Measurements from ENCODE around the gene GPC6. TPM values are rescaled to one million over a fixed set of nuclear protein-coding genes. Genes with fewer than 3 reads are reported as not detected.

The GPC6 gene
- polyA plus RNA-seq, 1 of the 3 experiments (the other 2 are of a cell fraction) = 6.7 TPM

DNA sequence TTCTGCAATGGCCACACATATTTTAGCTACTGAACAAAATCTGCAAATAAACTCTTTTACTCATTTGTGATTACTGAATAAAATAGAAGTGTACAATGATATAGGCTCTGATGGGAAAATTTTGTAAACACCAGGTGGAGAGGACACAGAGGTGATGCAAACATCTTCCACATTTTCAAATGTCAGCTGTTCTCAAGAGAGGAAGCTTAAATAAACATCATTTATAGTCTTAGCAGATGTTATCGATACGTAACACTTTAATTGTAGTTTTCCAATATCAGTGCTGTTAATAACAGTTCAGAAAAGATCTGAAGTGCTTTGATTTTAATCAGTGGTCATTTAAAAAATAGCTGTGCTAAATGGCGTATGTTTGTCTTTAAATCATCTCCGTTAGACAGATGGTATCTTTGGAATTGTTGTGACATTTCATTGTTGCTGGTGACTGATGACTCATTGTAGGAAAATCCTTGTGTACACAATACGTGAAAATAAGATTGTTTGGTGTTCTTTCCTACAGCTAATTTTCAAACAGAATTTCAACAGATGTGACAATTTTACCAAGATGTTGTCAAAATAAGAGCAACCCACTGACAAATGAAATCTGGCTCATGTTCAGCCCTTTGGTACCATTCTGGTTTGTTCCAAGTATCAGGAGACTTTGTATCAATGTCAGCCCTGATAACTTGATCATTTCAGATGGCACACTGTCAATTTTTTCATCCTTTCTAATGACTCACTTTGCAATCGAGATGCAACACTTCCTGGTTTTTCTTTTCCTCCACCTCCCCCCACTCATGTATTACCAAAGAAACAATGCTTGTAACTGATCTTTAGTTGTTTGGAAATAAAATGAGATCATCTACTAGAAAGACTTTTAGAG lies 736.9 kb downstream of the GPC6 start:
- H3K4me3 ChIP-seq (ENCODE audit: low read depth in 2 of 2, low read length in 1 of 2) = no peak overlapping the region
- H2AFZ ChIP-seq (ENCODE audit: low read depth) = 0 out of 2 replicates have a peak overlapping the region, but pooled peaks have one; percentile 4
- peak overlapping the region in 1 of 2 experiments; percentile 19; a peak in 1 of 4 replicates for H3K27ac ChIP-seq (ENCODE audit: low read depth in 2 of 2, low read length in 1 of 2)
- no peaks in the 10 kb centered on the region for H3K27me3 ChIP-seq (ENCODE audit: insufficient read depth)
- no peaks in the 10 kb centered on the region for H3K36me3 ChIP-seq (replicated peaks in 1 of 2; ENCODE audit: control insufficient read depth in 1 of 2, insufficient read depth in 2 of 2, low read length in 1 of 2)
- H3K4me1 ChIP-seq (ENCODE audit: control insufficient read depth in 1 of 2, insufficient read depth in 2 of 2, low read depth in 1 of 2, low read length in 1 of 2) = peaks cover 0 to 14% of the 10 kb centered on the region in 2 experiments; a peak in 2 of 4 replicates
- H3K9ac ChIP-seq = no peak overlapping the region
- no peaks in the 10 kb centered on the region for H3K9me2 ChIP-seq
- no peak for TF ChIP-seq SMC3 (IDR thresholded peaks at IDR 0.05; ENCODE audit: low read depth, low read length)
- 0 out of 2 replicates have a peak, but pooled peaks have one; percentile 24 for TF ChIP-seq RXRA (IDR thresholded peaks at IDR 0.05; ENCODE audit: borderline replicate concordance, low read depth)
- TF ChIP-seq JUND (IDR thresholded peaks at IDR 0.05) = peak; percentile 58
- TF ChIP-seq TAF1 (IDR thresholded peaks at IDR 0.05; ENCODE audit: borderline replicate concordance, low read depth, low read length) = no peak
- peak; percentile 25; the same call in 1 of the 2 replicates for TF ChIP-seq FOSL2 (IDR thresholded peaks at IDR 0.05; ENCODE audit: borderline replicate concordance, low read depth)
- peak; percentile 69 for TF ChIP-seq PBX3 (IDR thresholded peaks at IDR 0.05)
- TF ChIP-seq ELF1 (IDR thresholded peaks at IDR 0.05) = peak; percentile 73
- TF ChIP-seq TEAD4 (IDR thresholded peaks at IDR 0.05; ENCODE audit: borderline replicate concordance, insufficient read depth) = peak; percentile 41; the same call in 1 of the 2 replicates
- no peak for TF ChIP-seq NRF1 (IDR thresholded peaks at IDR 0.05; ENCODE audit: low read depth, low read length)
- peak; percentile 46; the same call in 1 of the 2 replicates for TF ChIP-seq GATA2 (CRISPR knock-in tag; IDR thresholded peaks at IDR 0.05)
- TF ChIP-seq, protein P1, sequence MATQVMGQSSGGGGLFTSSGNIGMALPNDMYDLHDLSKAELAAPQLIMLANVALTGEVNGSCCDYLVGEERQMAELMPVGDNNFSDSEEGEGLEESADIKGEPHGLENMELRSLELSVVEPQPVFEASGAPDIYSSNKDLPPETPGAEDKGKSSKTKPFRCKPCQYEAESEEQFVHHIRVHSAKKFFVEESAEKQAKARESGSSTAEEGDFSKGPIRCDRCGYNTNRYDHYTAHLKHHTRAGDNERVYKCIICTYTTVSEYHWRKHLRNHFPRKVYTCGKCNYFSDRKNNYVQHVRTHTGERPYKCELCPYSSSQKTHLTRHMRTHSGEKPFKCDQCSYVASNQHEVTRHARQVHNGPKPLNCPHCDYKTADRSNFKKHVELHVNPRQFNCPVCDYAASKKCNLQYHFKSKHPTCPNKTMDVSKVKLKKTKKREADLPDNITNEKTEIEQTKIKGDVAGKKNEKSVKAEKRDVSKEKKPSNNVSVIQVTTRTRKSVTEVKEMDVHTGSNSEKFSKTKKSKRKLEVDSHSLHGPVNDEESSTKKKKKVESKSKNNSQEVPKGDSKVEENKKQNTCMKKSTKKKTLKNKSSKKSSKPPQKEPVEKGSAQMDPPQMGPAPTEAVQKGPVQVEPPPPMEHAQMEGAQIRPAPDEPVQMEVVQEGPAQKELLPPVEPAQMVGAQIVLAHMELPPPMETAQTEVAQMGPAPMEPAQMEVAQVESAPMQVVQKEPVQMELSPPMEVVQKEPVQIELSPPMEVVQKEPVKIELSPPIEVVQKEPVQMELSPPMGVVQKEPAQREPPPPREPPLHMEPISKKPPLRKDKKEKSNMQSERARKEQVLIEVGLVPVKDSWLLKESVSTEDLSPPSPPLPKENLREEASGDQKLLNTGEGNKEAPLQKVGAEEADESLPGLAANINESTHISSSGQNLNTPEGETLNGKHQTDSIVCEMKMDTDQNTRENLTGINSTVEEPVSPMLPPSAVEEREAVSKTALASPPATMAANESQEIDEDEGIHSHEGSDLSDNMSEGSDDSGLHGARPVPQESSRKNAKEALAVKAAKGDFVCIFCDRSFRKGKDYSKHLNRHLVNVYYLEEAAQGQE (IDR thresholded peaks at IDR 0.05; ENCODE audit: low read depth, low read length) = no peak
- no peak for TF ChIP-seq MEF2A (IDR thresholded peaks at IDR 0.05; ENCODE audit: borderline replicate concordance, low read depth)
- no peak for TF ChIP-seq YY1 (IDR thresholded peaks at IDR 0.05; ENCODE audit: low read depth)
- no peak for TF ChIP-seq EZH2phosphoT487 (IDR thresholded peaks at IDR 0.05; ENCODE audit: borderline replicate concordance, low read depth)
- TF ChIP-seq MXI1 (IDR thresholded peaks at IDR 0.05; ENCODE audit: low read depth, low read length) = no peak
- 0 out of 2 replicates have a peak, but pooled peaks have one; percentile 16 for TF ChIP-seq NFIC (IDR thresholded peaks at IDR 0.05; ENCODE audit: borderline replicate concordance)
- 0 out of 4 replicates have a peak, but pooled peaks of 1 of the 2 experiments have one; percentile 18 for TF ChIP-seq EP300 (IDR thresholded peaks at IDR 0.05; ENCODE audit: borderline replicate concordance in 1 of 2, low read depth in 1 of 2, low read length in 1 of 2)
- no peak for TF ChIP-seq SIN3A (IDR thresholded peaks at IDR 0.05; ENCODE audit: borderline replicate concordance, low read depth, low read length)
- no peak for TF ChIP-seq MAX (IDR thresholded peaks at IDR 0.05; ENCODE audit: low read depth)
- TF ChIP-seq, protein P2, sequence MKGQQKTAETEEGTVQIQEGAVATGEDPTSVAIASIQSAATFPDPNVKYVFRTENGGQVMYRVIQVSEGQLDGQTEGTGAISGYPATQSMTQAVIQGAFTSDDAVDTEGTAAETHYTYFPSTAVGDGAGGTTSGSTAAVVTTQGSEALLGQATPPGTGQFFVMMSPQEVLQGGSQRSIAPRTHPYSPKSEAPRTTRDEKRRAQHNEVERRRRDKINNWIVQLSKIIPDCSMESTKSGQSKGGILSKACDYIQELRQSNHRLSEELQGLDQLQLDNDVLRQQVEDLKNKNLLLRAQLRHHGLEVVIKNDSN (IDR thresholded peaks at IDR 0.05; ENCODE audit: borderline replicate concordance, low read depth) = no peak
- no peak for TF ChIP-seq RFX5 (IDR thresholded peaks at IDR 0.05; ENCODE audit: low read length)
- no peak for TF ChIP-seq CHD2 (IDR thresholded peaks at IDR 0.05; ENCODE audit: low read length, partially characterized antibody)
- WGBS (ENCODE audit: low lambda C conversion rate) = 37% methylated on average over 6 of the region's 6 CpGs
- no peaks in the 10 kb centered on the region for H3K79me2 ChIP-seq (ENCODE audit: insufficient read depth)
- no peak for DNase-seq
- no peaks in the 10 kb centered on the region for H3F3A ChIP-seq (replicated peaks; ENCODE audit: insufficient read depth)
- ChIA-PET CTCF (interaction anchor here (0.9 to 1.6 kb wide), 4 partner anchors 9 to 735 kb away, joined by 3 to 5 read pairs (median 3); no protein-coding TSS in a partner anchor), POLR2A (no interaction called here)
- no peak overlapping the region for H3K4me2 ChIP-seq
- no peaks in the 10 kb centered on the region for H3K9me3 ChIP-seq
- no peaks in the 10 kb centered on the region for H4K20me1 ChIP-seq (ENCODE audit: insufficient read depth)
